HepG2 (cell line): ENCODE data around the gene CLIC6. TPM values are rescaled to one million over a fixed set of nuclear protein-coding genes. Genes with fewer than 3 reads are reported as not detected.

Experiments used
- ATAC-seq: fragments of 200-7000 bp; cut with Tn5 transposase; 3 replicates; pipeline ENCODE4 v1.9.1; 2020; ENCODE audit warnings: mild to moderate bottlenecking, moderate library complexity
- BruUV-seq: library from RNA; stranded (reverse); fragments of 400-500 nt; replicated peaks from 2 replicates; lab custom pipeline; 2021; lab: Mats Ljungman, UMichigan
- CTCF ChIA-PET: fragments of 300-600 bp; formaldehyde crosslinking; extraction: SDS; loops from one replicate; lab custom pipeline; 2021; ENCODE audit warnings: low total read pairs, inconsistent platforms, low intra/inter-chr PET ratio; lab: Yijun Ruan, JAX
- POLR2A ChIA-PET: fragments of 350-600 bp; sonication (Branson Sonifier 250); formaldehyde crosslinking; loops from one replicate; lab custom pipeline; 2020; ENCODE audit warnings: antibody characterized with exemption, inconsistent platforms; lab: Yijun Ruan, JAX
- DNase-seq: peaks from one replicate; pipeline ENCODE4 v3.0.0-alpha.2; 2015; ENCODE audit warnings: low spot score
- FAIRE-seq: peaks from 3 replicates; lab custom pipeline; 2011; peaks lifted over from hg19 to GRCh38; lab: Jason Lieb, UNC
- H2AFZ ChIP-seq: one replicate; pipeline ENCODE4 v1.6.1; 2011; ENCODE audit warnings: low read length, inconsistent platforms
- H3K27ac ChIP-seq: fragments of 300-600 bp; 3 replicates; pipeline ENCODE4 v1.8.0; 2011; ENCODE audit warnings: mixed run types, mild to moderate bottlenecking, mixed read lengths, low read length, inconsistent platforms; ENCODE audit not compliant: insufficient read depth; ENCODE audit errors: extremely low read length
- H3K27me3 ChIP-seq, 2 experiments: fragments of 200-600 bp in 1 of 2; 2 replicates in 1 of 2; 3 replicates in 1 of 2; pipeline versions ENCODE4 v1.6.0 to v1.8.0; 2011; ENCODE audit warnings: low read length in 2 of 2, mild to moderate bottlenecking in 2 of 2, moderate library complexity in 2 of 2, inconsistent platforms in 1 of 2; ENCODE audit not compliant: insufficient read depth in 2 of 2, control insufficient read depth in 1 of 2
- H3K36me3 ChIP-seq, 2 experiments: fragments of 200-600 bp in 1 of 2; replicated peaks in 1 of 2; 2 replicates in 1 of 2; 3 replicates in 1 of 2; pipeline versions ENCODE4 v1.5.1 to v1.8.0; 2011; ENCODE audit warnings: low read length in 2 of 2, inconsistent platforms in 1 of 2; ENCODE audit not compliant: insufficient read depth in 2 of 2, control insufficient read depth in 1 of 2
- H3K4me1 ChIP-seq: 2 replicates; pipeline ENCODE4 v1.5.1; 2012; ENCODE audit warnings: low read length, inconsistent platforms; ENCODE audit not compliant: insufficient read depth
- H3K4me2 ChIP-seq: 2 replicates; pipeline ENCODE4 v1.6.0; 2011; ENCODE audit warnings: low read depth, low read length, inconsistent platforms
- H3K4me3 ChIP-seq, 3 experiments: fragments of 200-600 bp in 1 of 3; sonication (generic), shearing (Covaris generic) in 1 of 3; replicated peaks in 1 of 3; 2 replicates each; pipeline ENCODE4 v1.5.1; 2011 to 2016; ENCODE audit warnings: low read length in 3 of 3, inconsistent platforms in 2 of 3, low read depth in 2 of 3, mild to moderate bottlenecking in 2 of 3, control low read depth in 1 of 3, mixed read lengths in 1 of 3; ENCODE audit not compliant: insufficient read depth in 1 of 3
- H3K79me2 ChIP-seq: one replicate; pipeline ENCODE4 v1.6.1; 2011; ENCODE audit warnings: low read length, inconsistent platforms; ENCODE audit not compliant: insufficient read depth
- H3K9ac ChIP-seq: 2 replicates; pipeline ENCODE4 v1.6.0; 2011; ENCODE audit warnings: mild to moderate bottlenecking, low read depth, low read length, inconsistent platforms; ENCODE audit not compliant: insufficient read depth
- H3K9me3 ChIP-seq: 2 replicates; pipeline ENCODE4 v1.5.1; 2012; ENCODE audit warnings: mild to moderate bottlenecking, low read length
- H4K20me1 ChIP-seq: 2 replicates; pipeline ENCODE4 v1.6.0; 2011; ENCODE audit warnings: inconsistent platforms, mild to moderate bottlenecking, low read length, moderate library complexity; ENCODE audit not compliant: insufficient read depth
- CBX1 ChIP-seq: IDR thresholded peaks from one replicate; pipeline ENCODE4 v1.6.1; 2016; ENCODE audit warnings: antibody characterized with exemption, low read depth
- DR1 ChIP-seq: sonication (generic); formaldehyde crosslinking; IDR thresholded peaks from 2 replicates; pipeline ENCODE4 v1.8.0; 2021; ENCODE audit warnings: mild to moderate bottlenecking, missing genetic modification reagents, inconsistent platforms
- GPN1 ChIP-seq: sonication (generic); formaldehyde crosslinking; IDR thresholded peaks from 2 replicates; pipeline ENCODE4 v1.5.1; 2020; ENCODE audit warnings: missing genetic modification reagents, borderline replicate concordance
- GTF3A ChIP-seq: sonication (generic); formaldehyde crosslinking; conservative IDR thresholded peaks from 2 replicates; pipeline ENCODE4 v1.4.0; 2020; ENCODE audit warnings: mild to moderate bottlenecking, missing genetic modification reagents
- HES4 ChIP-seq: sonication (generic); formaldehyde crosslinking; IDR thresholded peaks from 2 replicates; pipeline ENCODE4 v1.9.0; 2021; ENCODE audit warnings: mild to moderate bottlenecking, missing genetic modification reagents, borderline replicate concordance
- NCOR1 ChIP-seq: fragments of 200-600 bp; sonication (generic); IDR thresholded peaks from 2 replicates; pipeline ENCODE4 v1.7.0; 2017; ENCODE audit warnings: antibody characterized with exemption, low read length, borderline replicate concordance
- PHF21A ChIP-seq: sonication (generic); formaldehyde crosslinking; IDR thresholded peaks from 2 replicates; pipeline ENCODE4 v1.5.0; 2020; ENCODE audit warnings: mild to moderate bottlenecking, missing genetic modification reagents
- SYNCRIP ChIP-seq: fragments of 200-400 bp; formaldehyde crosslinking; IDR thresholded peaks from 2 replicates; pipeline ENCODE4 v1.6.1; 2018; ENCODE audit warnings: mild to moderate bottlenecking, low read depth, low read length; ENCODE audit not compliant: insufficient read depth
- TBL1XR1 ChIP-seq: fragments of 150-350 bp; IDR thresholded peaks from 2 replicates; pipeline ENCODE4 v1.6.1; 2014; ENCODE audit warnings: borderline replicate concordance, low read length; ENCODE audit not compliant: partially characterized antibody
- ZBTB21 ChIP-seq: sonication (generic); formaldehyde crosslinking; IDR thresholded peaks from 2 replicates; pipeline ENCODE4 v1.4.0; 2020; ENCODE audit warnings: missing genetic modification reagents
- ZMYM3 ChIP-seq: sonication (generic); formaldehyde crosslinking; IDR thresholded peaks from 2 replicates; pipeline ENCODE4 v1.5.1; 2020; ENCODE audit warnings: mild to moderate bottlenecking, missing genetic modification reagents
- ZNF230 ChIP-seq: sonication (generic); formaldehyde crosslinking; IDR thresholded peaks from 2 replicates; pipeline ENCODE4 v1.4.0; 2020; ENCODE audit warnings: mild to moderate bottlenecking, missing genetic modification reagents
- ZNF543 ChIP-seq: sonication (generic); formaldehyde crosslinking; IDR thresholded peaks from 2 replicates; pipeline ENCODE4 v1.4.0; 2020; ENCODE audit warnings: mild to moderate bottlenecking, missing genetic modification reagents
- ZNF737 ChIP-seq: sonication (generic); formaldehyde crosslinking; IDR thresholded peaks from 2 replicates; pipeline ENCODE4 v1.5.0; 2020; ENCODE audit warnings: missing genetic modification reagents, mild to moderate bottlenecking, borderline replicate concordance
- WGBS: methylation state at CpG from one replicate; pipeline ENCODE4 v1.1.6; 2017; ENCODE audit warnings: low lambda C conversion rate; 5-methylcytosine and 5-hydroxymethylcytosine counted together
- in situ Hi-C: cut with HindIII; loops from 2 replicates; pipeline ENCODE4 v1.10.0; 2017; ENCODE audit warnings: low pct_unique_long_range_greater_than_20kb; ENCODE audit not compliant: extremely low pct_ligation_motif_present
- intact Hi-C: fragments of 100-400 bp; cut with micrococcal nuclease; formaldehyde crosslinking; loops from one replicate; pipeline ENCODE4 v1.10.0; 2022; ENCODE audit not compliant: unreplicated experiment
- polyA plus RNA-seq, 8 experiments: library from polyadenylated mRNA; depleted of rRNA in 3 of 8; stranded (reverse) in 7 of 8; unstranded in 1 of 8; fragments of >200 nt; fragmentation: Illumina TruSeq in 4 of 8; extraction: Trizol in 4 of 8; gene quantifications; 2 replicates each; pipeline versions ENCODE4 v1.2.1 to v1.2.3, GENCODE V29; 2011 to 2016; ENCODE audit warnings: low read depth in 4 of 8, missing spikeins in 1 of 8, mixed read lengths in 1 of 8; ENCODE audit not compliant: insufficient read depth in 1 of 8
- total RNA-seq, 5 experiments: library from RNA; depleted of rRNA; stranded (reverse); fragments of >200 nt; fragmentation: Illumina TruSeq; extraction: Trizol; gene quantifications; 2 replicates each; pipeline ENCODE4 v1.2.3, GENCODE V29; 2016; ENCODE audit warnings: low read depth in 1 of 5
- TF ChIP-seq, protein P1 (sequence below): sonication (generic); formaldehyde crosslinking; IDR thresholded peaks from 2 replicates; pipeline ENCODE4 v1.5.1; 2020; ENCODE audit warnings: missing genetic modification reagents, mild to moderate bottlenecking, borderline replicate concordance

CLIC6 gene
- total and polyA plus RNA-seq, 2 of the 13 experiments (the other 11 are each of a cell fraction or from before 2014, with no cell fraction given), result not detected

DNA sequence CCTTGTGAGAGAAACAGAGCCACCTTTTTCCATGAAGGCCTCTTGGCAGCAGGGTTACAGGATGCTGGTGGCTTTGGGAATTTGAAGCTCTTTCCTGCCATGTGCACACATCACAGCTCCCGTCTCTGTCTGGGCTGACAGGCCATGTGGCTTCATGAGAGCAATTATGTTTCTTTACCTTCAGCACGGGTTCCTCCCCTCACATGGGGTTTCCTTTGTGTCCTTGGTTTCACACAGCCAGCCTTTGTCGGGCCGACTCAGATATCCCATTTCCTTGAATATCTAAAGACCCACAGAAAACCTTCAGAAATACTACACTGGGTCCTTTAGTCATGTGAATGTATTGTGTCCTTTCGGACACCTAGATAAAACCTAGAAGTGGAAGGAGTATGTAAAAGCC is 7.1 kb downstream of the CLIC6 start:
- Histone ChIP-seq H3K4me3 (no peak overlapping the region), H4K20me1 (no peaks in the 10 kb centered on the region), H3K79me2 (no peaks in the 10 kb centered on the region)
- 31% methylated on average over 5 of the region's 5 CpGs for WGBS
- no peak for TF ChIP-seq TBL1XR1
- TF ChIP-seq, all 625 proteins: peak for 0
- H3K9ac ChIP-seq, result no peak overlapping the region
- H3K4me1 ChIP-seq, result peaks cover 7% of the 10 kb centered on the region
- H3K27me3 ChIP-seq, result peaks cover 2 to 25% of the 10 kb centered on the region in 2 experiments; a peak in 3 of 5 replicates
- DNase-seq (no peak), FAIRE-seq (no peak), ATAC-seq (no peak)
- H3K9me3 ChIP-seq, result no peaks in the 10 kb centered on the region
- no peak overlapping the region for H3K27ac ChIP-seq
- POLR2A ChIA-PET, result no interaction called here
- CTCF ChIA-PET, result no interaction called here
- H3K36me3 ChIP-seq, result no peaks in the 10 kb centered on the region
- in situ Hi-C loops (no loop called here), intact Hi-C loops (no loop called here)
- no TSS peak for BruUV-seq
- no peak overlapping the region for H3K4me2 ChIP-seq
- H2AFZ ChIP-seq, result no peak overlapping the region

DNA sequence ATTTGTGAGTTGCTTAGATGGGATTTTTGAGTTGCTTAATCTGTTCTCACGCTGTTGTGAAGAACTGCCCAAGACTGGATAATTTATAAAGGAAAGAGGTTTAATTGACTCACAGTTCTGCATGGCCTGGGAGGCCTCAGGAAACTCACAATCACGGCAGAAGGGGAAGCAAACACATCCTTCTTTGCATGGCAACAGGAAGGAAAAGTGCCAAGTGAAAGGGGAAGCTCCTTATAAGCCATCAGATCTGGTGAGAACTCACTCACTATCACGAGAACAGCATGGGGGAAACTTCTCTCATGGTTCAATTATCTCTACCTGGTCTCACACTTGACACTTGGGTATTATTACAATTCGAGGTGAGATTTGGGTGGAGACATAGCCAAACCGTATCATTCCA is 10.3 kb downstream of the CLIC6 start:
- Histone ChIP-seq H3K9me3 (peaks cover 9% of the 10 kb centered on the region; the same call in 1 of the 2 replicates), H3K4me3 (no peak overlapping the region), H3K27me3 (0 out of 5 replicates have a peak, but pooled peaks cover 0 to 3% of the 10 kb centered on the region in 2 experiments), H4K20me1 (no peaks in the 10 kb centered on the region), H3K4me2 (no peak overlapping the region), H3K4me1 (no peaks in the 10 kb centered on the region), H3K36me3 (no peaks in the 10 kb centered on the region), H3K27ac (no peak overlapping the region), H3K79me2 (no peaks in the 10 kb centered on the region), H3K9ac (no peak overlapping the region), H2AFZ (no peak overlapping the region)
- POLR2A ChIA-PET, result no interaction called here
- CTCF ChIA-PET, result no interaction called here
- DNase-seq (no peak), ATAC-seq (no peak), FAIRE-seq (no peak)
- in situ Hi-C loops (no loop called here), intact Hi-C loops (no loop called here)
- 6% methylated on average over 5 of the region's 5 CpGs for WGBS
- no TSS peak for BruUV-seq
- no peak for TF ChIP-seq ZBTB21 (CRISPR knock-in tag)
- no peak for TF ChIP-seq ZMYM3 (CRISPR knock-in tag)
- TF ChIP-seq HES4 (CRISPR knock-in tag), result no peak
- TF ChIP-seq CBX1, result no peak
- no peak for TF ChIP-seq GPN1 (CRISPR knock-in tag)
- TF ChIP-seq ZNF737 (CRISPR knock-in tag), result no peak
- TF ChIP-seq NCOR1, result no peak
- no peak for TF ChIP-seq SYNCRIP
- TF ChIP-seq ZNF543, result no peak
- no peak for TF ChIP-seq GTF3A (CRISPR knock-in tag)
- no peak for TF ChIP-seq ZNF230 (CRISPR knock-in tag)
- TF ChIP-seq, protein P1, sequence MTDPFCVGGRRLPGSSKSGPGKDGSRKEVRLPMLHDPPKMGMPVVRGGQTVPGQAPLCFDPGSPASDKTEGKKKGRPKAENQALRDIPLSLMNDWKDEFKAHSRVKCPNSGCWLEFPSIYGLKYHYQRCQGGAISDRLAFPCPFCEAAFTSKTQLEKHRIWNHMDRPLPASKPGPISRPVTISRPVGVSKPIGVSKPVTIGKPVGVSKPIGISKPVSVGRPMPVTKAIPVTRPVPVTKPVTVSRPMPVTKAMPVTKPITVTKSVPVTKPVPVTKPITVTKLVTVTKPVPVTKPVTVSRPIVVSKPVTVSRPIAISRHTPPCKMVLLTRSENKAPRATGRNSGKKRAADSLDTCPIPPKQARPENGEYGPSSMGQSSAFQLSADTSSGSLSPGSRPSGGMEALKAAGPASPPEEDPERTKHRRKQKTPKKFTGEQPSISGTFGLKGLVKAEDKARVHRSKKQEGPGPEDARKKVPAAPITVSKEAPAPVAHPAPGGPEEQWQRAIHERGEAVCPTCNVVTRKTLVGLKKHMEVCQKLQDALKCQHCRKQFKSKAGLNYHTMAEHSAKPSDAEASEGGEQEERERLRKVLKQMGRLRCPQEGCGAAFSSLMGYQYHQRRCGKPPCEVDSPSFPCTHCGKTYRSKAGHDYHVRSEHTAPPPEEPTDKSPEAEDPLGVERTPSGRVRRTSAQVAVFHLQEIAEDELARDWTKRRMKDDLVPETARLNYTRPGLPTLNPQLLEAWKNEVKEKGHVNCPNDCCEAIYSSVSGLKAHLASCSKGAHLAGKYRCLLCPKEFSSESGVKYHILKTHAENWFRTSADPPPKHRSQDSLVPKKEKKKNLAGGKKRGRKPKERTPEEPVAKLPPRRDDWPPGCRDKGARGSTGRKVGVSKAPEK, result no peak
- TF ChIP-seq DR1, result no peak
- TF ChIP-seq PHF21A (CRISPR knock-in tag), result no peak
